Measurements from ENCODE around the gene IFT81. TPM values are rescaled to one million over a fixed set of nuclear protein-coding genes. Genes with fewer than 3 reads are reported as not detected.

The IFT81 gene
- total and polyA plus RNA-seq, 2 of the 13 experiments (the other 11 are each of a cell fraction or from before 2014, with no cell fraction given): 4.2 to 13.0 TPM

- TF ChIP-seq ZNF274 (CRISPR knock-in tag; IDR thresholded peaks at IDR 0.05) (no peak), REXO4 (CRISPR knock-in tag; IDR thresholded peaks at IDR 0.05; ENCODE audit: borderline replicate concordance) (no peak), ISX (CRISPR knock-in tag; conservative IDR thresholded peaks at IDR 0.05) (no peak), ZNF224 (CRISPR knock-in tag; IDR thresholded peaks at IDR 0.05) (no peak), JARID2 (CRISPR knock-in tag; IDR thresholded peaks at IDR 0.05; ENCODE audit: insufficient replicate concordance) (no peak), ZNF672 (CRISPR knock-in tag; IDR thresholded peaks at IDR 0.05) (no peak), PBX2 (CRISPR knock-in tag; IDR thresholded peaks at IDR 0.05) (no peak), HDAC6 (IDR thresholded peaks at IDR 0.05; ENCODE audit: low read depth, low read length) (no peak), GABPA (IDR thresholded peaks at IDR 0.05; ENCODE audit: low read depth, low read length) (no peak), GABPA (CRISPR knock-in tag; IDR thresholded peaks at IDR 0.05; ENCODE audit: low read depth) (no peak), SIX4 (CRISPR knock-in tag; IDR thresholded peaks at IDR 0.05) (no peak), PHF21A (CRISPR knock-in tag; IDR thresholded peaks at IDR 0.05) (no peak), ZNF543 (CRISPR knock-in tag; IDR thresholded peaks at IDR 0.05) (no peak), ZNF605 (CRISPR knock-in tag; IDR thresholded peaks at IDR 0.05) (no peak), TBL1XR1 (IDR thresholded peaks at IDR 0.05; ENCODE audit: borderline replicate concordance, low read length, partially characterized antibody) (no peak), HMG20B (CRISPR knock-in tag; conservative IDR thresholded peaks at IDR 0.05) (no peak), ZNF136 (CRISPR knock-in tag; IDR thresholded peaks at IDR 0.05; ENCODE audit: low read depth) (no peak)
- TF ChIP-seq, protein P1, sequence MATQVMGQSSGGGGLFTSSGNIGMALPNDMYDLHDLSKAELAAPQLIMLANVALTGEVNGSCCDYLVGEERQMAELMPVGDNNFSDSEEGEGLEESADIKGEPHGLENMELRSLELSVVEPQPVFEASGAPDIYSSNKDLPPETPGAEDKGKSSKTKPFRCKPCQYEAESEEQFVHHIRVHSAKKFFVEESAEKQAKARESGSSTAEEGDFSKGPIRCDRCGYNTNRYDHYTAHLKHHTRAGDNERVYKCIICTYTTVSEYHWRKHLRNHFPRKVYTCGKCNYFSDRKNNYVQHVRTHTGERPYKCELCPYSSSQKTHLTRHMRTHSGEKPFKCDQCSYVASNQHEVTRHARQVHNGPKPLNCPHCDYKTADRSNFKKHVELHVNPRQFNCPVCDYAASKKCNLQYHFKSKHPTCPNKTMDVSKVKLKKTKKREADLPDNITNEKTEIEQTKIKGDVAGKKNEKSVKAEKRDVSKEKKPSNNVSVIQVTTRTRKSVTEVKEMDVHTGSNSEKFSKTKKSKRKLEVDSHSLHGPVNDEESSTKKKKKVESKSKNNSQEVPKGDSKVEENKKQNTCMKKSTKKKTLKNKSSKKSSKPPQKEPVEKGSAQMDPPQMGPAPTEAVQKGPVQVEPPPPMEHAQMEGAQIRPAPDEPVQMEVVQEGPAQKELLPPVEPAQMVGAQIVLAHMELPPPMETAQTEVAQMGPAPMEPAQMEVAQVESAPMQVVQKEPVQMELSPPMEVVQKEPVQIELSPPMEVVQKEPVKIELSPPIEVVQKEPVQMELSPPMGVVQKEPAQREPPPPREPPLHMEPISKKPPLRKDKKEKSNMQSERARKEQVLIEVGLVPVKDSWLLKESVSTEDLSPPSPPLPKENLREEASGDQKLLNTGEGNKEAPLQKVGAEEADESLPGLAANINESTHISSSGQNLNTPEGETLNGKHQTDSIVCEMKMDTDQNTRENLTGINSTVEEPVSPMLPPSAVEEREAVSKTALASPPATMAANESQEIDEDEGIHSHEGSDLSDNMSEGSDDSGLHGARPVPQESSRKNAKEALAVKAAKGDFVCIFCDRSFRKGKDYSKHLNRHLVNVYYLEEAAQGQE (IDR thresholded peaks at IDR 0.05; ENCODE audit: borderline replicate concordance in 1 of 2, low read depth in 1 of 2, low read length in 2 of 2): no peak
- H2AFZ ChIP-seq (ENCODE audit: low read length): no peak overlapping the region
- CTCF ChIA-PET (ENCODE audit: low intra/inter-chr PET ratio, low total read pairs): no interaction called here
- H3K4me3 ChIP-seq (replicated peaks in 1 of 3; ENCODE audit: insufficient read depth in 1 of 3, low read depth in 2 of 3, low read length in 3 of 3): no peak overlapping the region
- no peak overlapping the region for H3K4me2 ChIP-seq (ENCODE audit: low read depth, low read length)
- no peak for DNase-seq (ENCODE audit: low spot score)
- no peak overlapping the region for H3K27ac ChIP-seq (ENCODE audit: extremely low read length, insufficient read depth, low read length)
- POLR2A ChIA-PET: no interaction called here
- H3K79me2 ChIP-seq (ENCODE audit: insufficient read depth, low read length): no peaks in the 10 kb centered on the region
- ATAC-seq: no peak
- no peaks in the 10 kb centered on the region for H3K36me3 ChIP-seq (replicated peaks in 1 of 2; ENCODE audit: control insufficient read depth in 1 of 2, insufficient read depth in 2 of 2, low read length in 2 of 2)
- no peaks in the 10 kb centered on the region for H3K9me3 ChIP-seq (ENCODE audit: low read length)
- intact Hi-C loops (cut with micrococcal nuclease; ENCODE audit: unreplicated experiment): no loop called here
- H3K9ac ChIP-seq (ENCODE audit: insufficient read depth, low read depth, low read length): no peak overlapping the region
- no peaks in the 10 kb centered on the region for H3K27me3 ChIP-seq (ENCODE audit: control insufficient read depth in 1 of 2, insufficient read depth in 2 of 2, low read length in 2 of 2)
- no peak for FAIRE-seq
- H4K20me1 ChIP-seq (ENCODE audit: insufficient read depth, low read length): no peaks in the 10 kb centered on the region
- H3K4me1 ChIP-seq (ENCODE audit: insufficient read depth, low read length): peaks cover 32% of the 10 kb centered on the region
- in situ Hi-C loops (cut with HindIII; ENCODE audit: extremely low pct_ligation_motif_present, low pct_unique_long_range_greater_than_20kb): no loop called here
- WGBS (ENCODE audit: low lambda C conversion rate): 94% methylated on average over 5 of the region's 5 CpGs
- BruUV-seq (replicated peaks): no TSS peak
These were observed 119.1 kb downstream of the IFT81 start for GRCh38 chr12:110243227-110243626.

Measured in HepG2 (cell line).